ENCODE data around the gene NFASC.

The NFASC gene

DNA sequence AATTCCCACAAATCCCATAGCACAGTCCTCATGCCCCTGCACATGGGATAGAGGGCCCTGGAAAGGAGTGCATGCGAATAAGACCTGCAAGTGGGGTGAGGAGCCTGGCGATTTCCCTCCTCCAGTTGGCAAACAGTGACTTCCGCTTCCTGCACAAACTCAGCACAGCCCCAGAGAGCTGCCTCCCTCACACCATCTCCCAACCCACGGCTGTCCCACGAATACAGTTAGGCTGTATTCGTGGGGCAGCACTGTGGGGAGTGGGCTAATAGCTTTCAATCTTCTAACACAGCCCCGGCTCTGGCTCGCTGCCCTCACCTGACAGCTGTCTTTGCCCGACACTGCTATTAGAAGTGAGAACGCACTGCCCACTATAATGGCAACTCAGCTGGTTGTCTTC is 144.1 kb downstream of the NFASC start:
- no peak for DNase-seq

DNA sequence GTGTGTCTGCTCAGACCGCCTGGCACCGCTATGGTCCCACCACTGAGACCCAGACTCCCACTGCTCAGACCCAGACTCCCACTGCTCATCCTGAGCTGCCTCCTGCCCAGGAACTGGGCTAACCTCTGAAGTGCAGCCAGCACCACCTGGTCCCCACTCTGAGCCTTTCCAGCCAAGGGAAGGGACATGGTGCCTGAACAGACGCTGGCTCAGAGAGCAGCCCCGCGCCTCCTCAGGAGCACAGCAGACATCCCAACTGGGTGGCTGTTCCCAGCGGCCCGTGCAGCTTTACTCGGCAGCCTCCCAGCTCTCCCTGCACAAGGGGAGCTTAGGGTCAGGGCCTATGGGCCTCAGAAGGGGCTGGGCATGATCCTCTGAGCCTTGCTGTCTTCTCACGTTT is 144.6 kb downstream of the NFASC start:
- DNase-seq = no peak

DNA sequence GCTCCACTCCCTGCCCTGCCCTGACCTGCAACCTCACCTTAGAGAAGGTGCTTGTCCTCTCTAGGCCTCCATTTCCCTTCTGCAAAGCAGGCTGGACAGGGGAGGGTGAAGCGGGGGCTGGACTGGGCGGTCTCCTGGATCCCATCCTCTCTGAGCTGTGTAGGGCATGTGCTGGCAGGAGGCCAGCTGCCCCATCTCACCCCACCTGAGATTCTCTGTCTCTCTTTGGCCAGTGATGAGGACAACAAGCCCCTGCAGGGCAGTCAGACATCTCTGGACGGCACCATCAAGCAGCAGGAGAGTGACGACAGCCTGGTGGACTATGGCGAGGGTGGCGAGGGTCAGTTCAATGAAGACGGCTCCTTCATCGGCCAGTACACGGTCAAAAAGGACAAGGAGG is 145.4 kb downstream of the NFASC start:
- no peak for DNase-seq

- DNase-seq = no peak
Observed at GRCh38 chr1:205016584-205016983, 145.9 kb downstream of the NFASC start.

DNA sequence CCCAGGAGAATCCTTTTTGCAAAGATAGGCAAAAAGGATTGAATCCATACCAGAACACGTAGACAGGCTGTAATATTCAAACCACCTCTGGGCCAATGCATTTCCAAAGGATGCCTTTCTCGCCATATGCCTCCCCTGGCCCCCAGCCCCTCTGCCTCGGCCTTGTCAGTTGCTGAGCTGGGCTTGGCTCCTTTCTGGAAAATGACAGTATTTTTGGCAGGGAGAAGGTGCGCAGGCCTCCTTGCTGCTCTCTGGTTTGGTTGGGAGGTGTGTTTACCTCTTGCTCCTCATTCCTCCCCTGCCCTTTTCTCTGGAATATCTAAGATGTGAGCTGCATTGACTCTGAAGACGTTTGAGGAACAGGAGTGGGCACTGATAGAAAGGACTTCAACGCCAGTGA is 146.3 kb downstream of the NFASC start:
- no peak for DNase-seq

GRCh38 chr1:205017766-205018165 is 147.1 kb downstream of the NFASC start:
- DNase-seq = no peak

GRCh38 chr1:205018381-205018780 is 147.7 kb downstream of the NFASC start:
- no peak for DNase-seq

- DNase-seq = no peak
Observed at GRCh38 chr1:205020466-205020865, 149.8 kb downstream of the NFASC start.

- DNase-seq = no peak
Observed at GRCh38 chr1:205024679-205025078, 154.0 kb downstream of the NFASC start.

GRCh38 chr1:205025239-205025638 is 154.6 kb downstream of the NFASC start:
- no peak for DNase-seq

DNA sequence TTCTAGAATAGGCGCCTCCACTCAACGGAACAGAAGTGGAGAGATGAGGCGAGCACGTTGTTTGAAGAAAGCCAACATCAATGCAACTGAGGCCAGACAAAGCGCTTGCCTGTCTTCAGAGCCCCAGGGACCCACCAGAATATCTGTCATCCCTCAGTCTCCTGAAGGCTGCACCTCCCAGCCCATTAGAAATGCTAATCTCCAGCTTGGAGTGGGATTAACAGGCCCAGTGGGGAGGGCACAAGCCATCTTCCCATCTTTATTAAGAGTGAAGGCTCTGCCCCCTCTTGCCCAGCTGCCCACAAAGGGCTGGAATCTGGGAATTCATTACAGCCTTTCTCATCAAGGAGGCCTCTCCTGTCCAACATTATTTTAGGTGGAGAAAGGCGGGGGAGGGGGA is 155.5 kb downstream of the NFASC start:
- DNase-seq = no peak

GRCh38 chr1:205028390-205028789 is 157.7 kb downstream of the NFASC start:
- no peak for DNase-seq

- DNase-seq = no peak
Observed at GRCh38 chr1:205028924-205029323, 158.3 kb downstream of the NFASC start.

GRCh38 chr1:205030241-205030640 is 159.6 kb downstream of the NFASC start:
- no peak for DNase-seq

GRCh38 chr1:205030896-205031295 is 160.2 kb downstream of the NFASC start:
- DNase-seq = no peak

DNA sequence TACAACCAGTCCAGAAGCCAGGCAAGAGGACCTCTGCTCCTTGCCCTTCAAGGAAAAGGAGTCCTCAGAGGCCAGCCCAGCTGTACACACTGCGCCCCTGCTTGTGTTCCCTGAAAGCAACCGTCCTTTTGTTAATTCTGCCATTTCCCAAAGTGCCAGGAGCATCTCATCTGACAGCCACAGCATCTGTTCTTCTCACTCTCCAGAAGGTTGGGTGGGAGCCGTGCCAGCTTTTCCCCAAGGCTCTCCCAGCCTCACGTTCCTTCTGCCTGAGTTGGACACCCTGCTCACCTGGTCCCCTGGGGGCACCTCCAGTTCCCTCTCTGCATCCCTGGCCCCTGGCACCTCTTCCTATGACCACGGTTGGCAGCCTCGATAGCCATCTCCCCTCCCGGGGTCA is 161.8 kb downstream of the NFASC start:
- DNase-seq = no peak

- no peak for DNase-seq
Observed at GRCh38 chr1:205037539-205037938, 166.9 kb downstream of the NFASC start.

- no peak for DNase-seq
Observed at GRCh38 chr1:205038132-205038786, 167.6 kb downstream of the NFASC start.

- no peak for DNase-seq
Observed at GRCh38 chr1:205041001-205041715, 170.5 kb downstream of the NFASC start.

GRCh38 chr1:205041998-205042910 is 171.6 kb downstream of the NFASC start:
- no peak for DNase-seq

- DNase-seq = no peak
Observed at GRCh38 chr1:205042911-205043806, 172.5 kb downstream of the NFASC start, which contains the start of gene CNTN2. Gene CNTN2 (plus strand): TSS chr1:205043212. CDS start chr1:205053186, 9,974 bp downstream.

GRCh38 chr1:205043866-205044265 is 173.2 kb downstream of the NFASC start:
- no peak for DNase-seq
